Mucosa of descending colon (tissue), 3 donors: ENCODE data around the gene NOC4L. TPM values are rescaled to one million over a fixed set of nuclear protein-coding genes. Genes with fewer than 3 reads are reported as not detected.

ENCODE experiments used
- ATAC-seq: fragments of 200-7000 bp; cut with Tn5 transposase; one replicate; pipeline ENCODE4 v1.9.1; 2020; ENCODE audit warnings: mild to moderate bottlenecking, moderate library complexity
- DNase-seq, 3 donors: peaks; one replicate each; pipeline ENCODE4 v3.0.0-alpha.2; 2020
- H3K36me3 ChIP-seq: fragments of 200-600 bp; one replicate; pipeline ENCODE4 v1.8.0; 2021; ENCODE audit warnings: low read depth, mild to moderate bottlenecking
- H3K4me1 ChIP-seq: fragments of 200-600 bp; one replicate; pipeline ENCODE4 v1.8.0; 2021; ENCODE audit warnings: low read depth, mild to moderate bottlenecking
- H3K4me3 ChIP-seq: fragments of 200-600 bp; one replicate; pipeline ENCODE4 v1.8.0; 2021; ENCODE audit warnings: mild to moderate bottlenecking
- H3K9me3 ChIP-seq: fragments of 200-600 bp; one replicate; pipeline ENCODE4 v1.8.0; 2021; ENCODE audit warnings: mild to moderate bottlenecking
- intact Hi-C, 2 donors: fragments of 100-400 bp; cut with DNase I in 1 of 2; cut with micrococcal nuclease in 1 of 2; formaldehyde crosslinking; loops; one replicate each; pipeline versions ENCODE4 v1.11.0 to v1.11.1; 2022; cut with DNase I, micrococcal nuclease
- total RNA-seq, 3 donors: library from RNA; stranded (reverse); fragmentation: NEBNext Ultra II Directional in 2 of 3; extraction: Animal tissue kit (Norgen Biotek cat#: 25700) in 2 of 3; gene quantifications; one replicate each; pipeline versions ENCODE4 v1.2.1 to v1.2.4, GENCODE V29; 2021 to 2023
- TF ChIP-seq, protein P1 (sequence below): fragments of 200-600 bp; IDR thresholded peaks from one replicate; pipeline ENCODE4 v1.8.0; 2022; ENCODE audit warnings: antibody characterized with exemption, mild to moderate bottlenecking
- donor health status: DM: no; HTN: no; CAD: no; lungs with moderate emphysema.
- donor health status: DM: no; HTN: no; CAD: no.
- donor health status: DM: no; HTN: yes; CAD: no.

NOC4L gene
- total RNA-seq, 3 donors from 2014 or later = 12.9 to 17.5 (median 13.3) TPM

DNA sequence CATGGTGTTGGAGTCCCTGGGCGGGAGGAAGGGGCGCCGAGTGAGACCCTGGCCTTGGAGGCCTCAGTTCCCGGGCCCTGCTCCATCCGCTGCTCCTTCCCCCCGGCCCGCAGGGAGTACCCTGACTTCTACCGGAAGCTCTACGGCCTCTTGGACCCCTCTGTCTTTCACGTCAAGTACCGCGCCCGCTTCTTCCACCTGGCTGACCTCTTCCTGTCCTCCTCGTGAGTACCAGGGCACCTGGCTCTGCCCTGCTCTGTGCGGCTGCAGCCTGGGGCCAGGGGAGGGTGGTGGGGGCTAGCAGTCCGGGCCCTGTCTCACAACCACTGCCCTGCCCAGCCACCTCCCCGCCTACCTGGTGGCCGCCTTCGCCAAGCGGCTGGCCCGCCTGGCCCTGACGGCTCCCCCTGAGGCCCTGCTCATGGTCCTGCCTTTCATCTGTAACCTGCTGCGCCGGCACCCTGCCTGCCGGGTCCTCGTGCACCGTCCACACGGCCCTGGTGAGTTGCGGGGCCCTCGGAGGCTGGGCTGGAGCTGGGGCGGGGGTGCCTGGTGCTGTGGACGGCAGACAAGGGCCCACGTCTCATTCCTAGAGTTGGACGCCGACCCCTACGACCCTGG is 7.0 kb downstream of the NOC4L start:
- H3K4me3 ChIP-seq = no peak overlapping the region
- H3K4me1 ChIP-seq = peaks cover 6% of the 10 kb centered on the region
- ATAC-seq (no peak), DNase-seq (no peak)
- H3K36me3 ChIP-seq = no peaks in the 10 kb centered on the region
- H3K9me3 ChIP-seq = no peaks in the 10 kb centered on the region
- TF ChIP-seq, protein P1, sequence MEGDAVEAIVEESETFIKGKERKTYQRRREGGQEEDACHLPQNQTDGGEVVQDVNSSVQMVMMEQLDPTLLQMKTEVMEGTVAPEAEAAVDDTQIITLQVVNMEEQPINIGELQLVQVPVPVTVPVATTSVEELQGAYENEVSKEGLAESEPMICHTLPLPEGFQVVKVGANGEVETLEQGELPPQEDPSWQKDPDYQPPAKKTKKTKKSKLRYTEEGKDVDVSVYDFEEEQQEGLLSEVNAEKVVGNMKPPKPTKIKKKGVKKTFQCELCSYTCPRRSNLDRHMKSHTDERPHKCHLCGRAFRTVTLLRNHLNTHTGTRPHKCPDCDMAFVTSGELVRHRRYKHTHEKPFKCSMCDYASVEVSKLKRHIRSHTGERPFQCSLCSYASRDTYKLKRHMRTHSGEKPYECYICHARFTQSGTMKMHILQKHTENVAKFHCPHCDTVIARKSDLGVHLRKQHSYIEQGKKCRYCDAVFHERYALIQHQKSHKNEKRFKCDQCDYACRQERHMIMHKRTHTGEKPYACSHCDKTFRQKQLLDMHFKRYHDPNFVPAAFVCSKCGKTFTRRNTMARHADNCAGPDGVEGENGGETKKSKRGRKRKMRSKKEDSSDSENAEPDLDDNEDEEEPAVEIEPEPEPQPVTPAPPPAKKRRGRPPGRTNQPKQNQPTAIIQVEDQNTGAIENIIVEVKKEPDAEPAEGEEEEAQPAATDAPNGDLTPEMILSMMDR = no peak
- intact Hi-C loops = no loop called here

DNA sequence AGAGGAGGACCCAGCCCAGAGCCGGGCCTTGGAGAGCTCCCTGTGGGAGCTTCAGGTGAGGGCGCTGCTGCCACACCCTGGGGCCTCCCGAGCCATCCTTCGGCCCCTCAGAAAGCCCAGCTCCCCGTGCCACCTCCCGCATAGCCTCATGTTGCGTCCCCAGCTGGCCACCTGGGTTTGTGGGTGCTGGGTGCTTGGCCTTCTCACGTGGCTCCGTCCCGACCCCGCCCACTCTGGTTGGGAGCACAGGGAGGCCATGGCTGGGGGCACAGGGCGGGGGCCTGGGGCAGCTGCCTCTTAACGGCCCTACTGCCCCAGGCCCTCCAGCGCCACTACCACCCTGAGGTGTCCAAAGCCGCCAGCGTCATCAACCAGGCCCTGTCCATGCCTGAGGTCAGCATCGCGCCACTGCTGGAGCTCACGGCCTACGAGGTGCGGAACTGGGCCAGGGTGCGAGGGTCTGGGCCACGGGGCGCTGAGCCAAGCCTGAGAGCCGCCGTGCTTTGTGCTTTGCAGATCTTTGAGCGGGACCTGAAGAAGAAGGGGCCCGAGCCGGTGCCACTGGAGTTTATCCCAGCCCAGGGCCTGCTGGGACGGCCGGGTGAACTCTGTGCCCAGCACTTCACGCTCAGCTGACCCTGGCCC is 7.6 kb downstream of the NOC4L start:
- DNase-seq (peak in 1 of 3 donors; percentile 50), ATAC-seq (no peak)
- H3K4me3 ChIP-seq = no peak overlapping the region
- TF ChIP-seq, protein P1 = no peak
- H3K4me1 ChIP-seq = peaks cover 6% of the 10 kb centered on the region
- no peaks in the 10 kb centered on the region for H3K9me3 ChIP-seq
- intact Hi-C loops = no loop called here
- H3K36me3 ChIP-seq = no peaks in the 10 kb centered on the region

DNA sequence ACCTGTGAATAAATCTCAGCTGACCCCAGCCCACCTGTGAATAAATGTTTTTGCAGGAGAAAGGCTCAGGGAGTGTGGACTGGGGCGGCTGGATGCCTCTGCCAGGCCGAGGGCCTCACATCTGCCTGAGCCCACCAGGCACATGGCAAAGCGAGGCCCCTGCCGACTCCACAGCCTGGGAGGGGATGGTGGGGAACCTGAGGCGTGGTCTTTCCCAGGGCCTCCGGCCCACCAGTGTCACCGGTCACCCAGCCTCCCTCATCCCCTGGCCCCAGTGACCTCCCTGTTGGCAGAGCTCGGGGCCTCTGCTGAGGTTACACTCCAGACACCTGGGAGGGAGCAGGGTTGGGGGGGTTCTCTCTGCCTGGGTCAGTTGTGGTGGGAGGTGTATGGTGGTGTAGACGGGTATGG is 8.2 kb downstream of the NOC4L start:
- Histone ChIP-seq H3K36me3 (no peaks in the 10 kb centered on the region), H3K9me3 (no peaks in the 10 kb centered on the region), H3K4me1 (peaks cover 6% of the 10 kb centered on the region), H3K4me3 (no peak overlapping the region)
- intact Hi-C loops = no loop called here
- ATAC-seq = no peak
- TF ChIP-seq, protein P1 = no peak
- no peak for DNase-seq

DNA sequence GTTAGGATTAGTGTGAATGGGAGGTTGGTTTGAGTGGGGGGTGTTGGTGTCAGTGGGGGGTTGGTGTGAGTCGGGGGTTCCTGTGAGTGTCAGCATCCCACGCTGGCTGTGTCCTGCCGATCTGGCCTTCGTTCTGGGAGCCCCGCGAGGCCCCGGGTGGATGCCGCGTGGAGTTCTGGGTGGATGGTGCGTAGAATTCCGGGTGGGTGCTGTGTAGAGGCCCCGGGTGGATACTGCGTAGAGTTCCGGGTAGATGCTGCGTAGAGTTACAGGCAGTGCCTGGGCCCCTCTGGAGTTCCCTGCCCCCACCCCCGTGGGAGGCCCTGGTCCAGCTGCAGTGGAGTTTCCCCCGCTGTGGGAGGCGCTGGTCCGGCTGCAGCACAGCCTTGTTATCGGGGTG is 8.7 kb downstream of the NOC4L start:
- intact Hi-C loops = no loop called here
- DNase-seq = peak in 1 of 3 donors; percentile 14
- no peak overlapping the region for H3K4me3 ChIP-seq
- ATAC-seq = no peak
- no peaks in the 10 kb centered on the region for H3K36me3 ChIP-seq
- no peaks in the 10 kb centered on the region for H3K9me3 ChIP-seq
- TF ChIP-seq, protein P1 = no peak
- H3K4me1 ChIP-seq = peaks cover 6% of the 10 kb centered on the region

DNA sequence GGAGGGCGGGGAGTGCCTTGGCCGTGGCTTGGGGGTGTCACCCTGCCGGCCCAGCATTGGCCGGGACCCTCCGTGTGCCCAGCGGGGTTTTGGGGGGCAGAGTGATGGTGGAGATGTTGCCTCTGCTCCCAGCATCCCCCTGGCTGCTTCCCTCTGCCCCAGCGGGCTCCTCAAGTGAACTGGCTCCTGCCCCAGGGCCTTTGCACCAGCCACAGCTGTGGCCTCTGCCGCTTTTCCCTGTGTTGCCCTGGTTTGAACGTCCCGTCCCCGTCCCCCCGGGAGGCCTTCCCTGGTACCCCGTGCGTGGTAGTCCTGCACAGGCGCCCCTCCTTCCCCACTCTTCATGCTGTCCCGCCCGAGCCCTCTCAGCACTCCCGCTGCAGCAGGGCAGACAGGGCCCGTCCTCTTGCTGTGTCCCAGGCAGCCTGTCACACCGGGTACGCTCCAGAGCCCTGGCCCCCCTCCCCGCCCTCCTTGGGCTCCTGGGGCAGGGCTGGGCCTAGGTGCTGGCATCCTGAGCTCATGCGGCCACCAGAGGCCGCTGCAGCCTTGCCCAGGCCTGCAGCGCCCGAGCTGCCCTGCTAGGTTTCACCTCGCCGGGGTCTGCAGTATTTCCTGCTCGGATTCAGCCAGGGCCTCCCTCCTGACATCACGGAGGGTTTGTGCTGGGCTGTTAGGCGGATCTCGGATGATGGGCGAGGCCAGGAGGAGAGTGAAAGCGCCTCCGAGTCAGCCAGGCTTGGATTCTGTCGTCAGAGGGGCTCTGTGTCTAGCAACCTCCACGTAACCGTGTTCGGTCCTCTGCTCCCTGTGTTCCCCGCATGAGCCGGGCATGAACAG is 9.5 kb downstream of the NOC4L start:
- Histone ChIP-seq H3K4me3 (no peak overlapping the region), H3K4me1 (peaks cover 6% of the 10 kb centered on the region), H3K9me3 (no peaks in the 10 kb centered on the region), H3K36me3 (no peaks in the 10 kb centered on the region)
- peak; percentile 94 for ATAC-seq
- TF ChIP-seq, protein P1 = peak; percentile 80
- DNase-seq = peak; percentile 67 to 73 (median 73)
- intact Hi-C loops = no loop called here
